Prostate gland (tissue), 2 donors: ENCODE measurements around the gene SPC25.

ENCODE experiments used
- CTCF ChIP-seq, 4 experiments: fragments of 200-600 bp in 2 of 4; fragments of 450-650 bp in 2 of 4; sonication (generic) in 2 of 4; IDR thresholded peaks; 1 replicate in 3 of 4; 2 replicates in 1 of 4; pipeline ENCODE4 v1.5.1; 2016 to 2019; ENCODE audit warnings: antibody characterized with exemption in 4 of 4, mild to moderate bottlenecking in 2 of 4, moderate library complexity in 2 of 4
- POLR2A ChIP-seq: fragments of 450-650 bp; IDR thresholded peaks from one replicate; pipeline ENCODE4 v1.6.1; 2016; ENCODE audit warnings: antibody characterized with exemption, mild to moderate bottlenecking

- TF ChIP-seq CTCF (IDR thresholded peaks at IDR 0.05): no peak
- no peak for TF ChIP-seq POLR2A
Observed at GRCh38 chr2:168928113-168928831, 38.0 kb upstream of the SPC25 start.
